Effector CD4-positive, alpha-beta T cell (primary cell): ENCODE measurements around the gene RPL3.

ENCODE experiments used
- DNase-seq: peaks from one replicate; pipeline ENCODE4 v3.0.0-alpha.2; 2020

The RPL3 gene

DNA sequence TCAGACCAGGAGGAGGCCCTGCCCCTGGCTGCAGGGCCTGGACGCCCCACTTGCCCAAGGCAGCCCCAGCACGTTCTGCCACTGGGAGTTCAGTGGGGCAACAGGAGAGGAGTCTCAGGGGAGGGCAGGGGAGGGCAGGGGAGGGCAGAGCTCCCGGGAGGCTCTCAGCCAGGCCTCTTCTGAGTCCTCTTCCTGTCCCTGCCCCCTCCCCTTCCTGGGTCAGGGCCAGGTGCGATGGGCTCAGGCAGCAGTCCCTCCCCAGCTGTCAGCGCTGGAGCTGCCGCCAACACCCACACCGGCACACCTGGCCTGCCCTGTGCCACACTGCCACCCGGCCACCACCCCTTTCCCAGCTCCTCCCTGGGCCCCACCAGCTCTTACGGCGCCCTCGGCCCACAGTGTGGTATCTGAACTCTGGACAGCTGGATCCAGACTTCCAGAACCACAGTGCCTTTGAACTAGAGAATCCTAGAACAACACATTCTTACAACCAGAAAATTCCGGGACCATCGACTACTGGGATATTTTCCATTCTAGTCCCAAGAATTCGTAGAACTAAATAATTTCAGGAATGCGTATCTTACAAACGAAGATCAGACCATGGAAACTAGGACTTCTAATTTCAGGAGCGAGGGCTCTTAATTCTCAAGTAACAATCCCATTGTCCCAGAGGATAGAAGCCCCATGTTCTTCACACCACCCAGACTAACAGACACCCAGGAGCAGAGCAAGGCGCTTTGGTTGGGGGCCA is 21.8 kb downstream of the RPL3 start:
- no peak for DNase-seq

DNA sequence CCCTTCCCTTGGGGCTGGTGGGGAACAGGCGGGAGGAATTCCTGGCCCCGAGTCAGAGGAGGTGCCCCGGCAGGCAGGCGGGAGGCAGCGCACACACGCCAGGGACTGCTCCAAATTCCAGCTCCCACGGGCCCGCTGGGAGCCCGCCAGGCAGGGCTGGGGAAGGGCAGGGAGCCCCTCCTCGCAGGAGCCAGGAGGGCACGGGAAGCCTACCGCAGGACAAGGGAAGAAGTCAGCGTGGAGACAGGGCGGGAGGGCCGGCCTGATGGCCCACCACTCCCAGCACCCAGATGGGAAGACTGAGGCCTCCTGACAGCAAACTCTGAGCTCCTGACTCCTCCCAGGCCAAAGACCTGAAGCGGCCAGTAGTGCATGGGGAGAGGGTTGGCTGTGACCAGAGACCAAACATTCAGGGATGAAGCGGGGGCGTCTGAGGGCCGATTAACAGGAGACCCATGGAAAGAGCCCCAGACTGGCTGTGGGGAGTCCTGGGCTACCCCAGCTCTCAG is 22.4 kb downstream of the RPL3 start:
- no peak for DNase-seq

- DNase-seq: no peak
Observed at GRCh38 chr22:39296535-39296934, 22.9 kb downstream of the RPL3 start.

GRCh38 chr22:39294571-39295468 is 24.6 kb downstream of the RPL3 start:
- no peak for DNase-seq

GRCh38 chr22:39293766-39294368 is 25.6 kb downstream of the RPL3 start:
- no peak for DNase-seq

DNA sequence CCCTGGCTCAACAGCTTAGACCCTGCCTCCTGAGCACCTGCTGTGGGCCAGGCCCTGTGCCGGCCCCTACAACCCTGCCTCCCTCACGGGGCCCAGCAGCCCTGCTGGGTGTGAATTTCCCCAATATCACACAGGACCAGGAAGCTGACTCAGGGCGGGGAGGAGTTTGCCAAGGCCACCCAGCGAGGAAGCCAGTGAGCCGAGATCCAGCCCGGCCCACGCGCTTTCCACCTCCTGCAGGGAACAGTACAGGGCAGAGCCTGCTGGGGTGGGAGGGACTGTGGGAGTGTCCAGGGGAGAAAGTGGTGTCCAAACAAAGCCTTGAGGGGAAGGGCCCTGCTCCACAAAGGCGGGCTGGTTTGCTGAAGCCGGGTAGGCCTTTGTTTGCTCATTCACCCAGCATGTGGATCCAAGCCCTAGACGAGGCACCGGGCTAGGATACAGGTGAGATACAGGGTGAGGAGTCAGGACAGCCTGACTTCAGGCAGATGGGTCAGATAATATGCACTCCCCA is 26.8 kb downstream of the RPL3 start:
- no peak for DNase-seq

- DNase-seq: no peak
Observed at GRCh38 chr22:39292031-39292462, 27.4 kb downstream of the RPL3 start.

DNA sequence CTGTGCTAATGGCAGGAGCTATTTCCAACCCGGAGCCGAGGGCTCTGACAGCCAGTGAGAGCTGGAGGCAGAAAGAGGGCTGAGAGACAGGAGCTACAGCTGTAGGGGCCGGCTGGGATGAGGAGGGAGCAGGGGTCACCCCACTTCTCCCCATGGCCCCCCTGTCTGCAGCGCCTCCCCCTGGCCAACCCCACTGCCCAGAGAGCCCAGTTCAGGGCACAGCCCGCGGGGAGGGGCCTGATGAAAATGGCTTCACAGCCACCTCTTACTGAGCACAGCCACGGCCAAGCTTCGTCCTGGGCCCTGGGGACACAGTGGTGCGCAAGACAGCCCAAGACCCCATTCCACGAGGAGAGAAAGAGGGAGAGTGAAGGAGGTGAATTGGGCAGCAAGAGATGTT is 27.9 kb downstream of the RPL3 start:
- no peak for DNase-seq

GRCh38 chr22:39290724-39291161 is 28.7 kb downstream of the RPL3 start:
- DNase-seq: no peak

- no peak for DNase-seq
Observed at GRCh38 chr22:39289975-39290720, 29.3 kb downstream of the RPL3 start.

- no peak for DNase-seq
Observed at GRCh38 chr22:39289533-39289932, 29.9 kb downstream of the RPL3 start.

DNA sequence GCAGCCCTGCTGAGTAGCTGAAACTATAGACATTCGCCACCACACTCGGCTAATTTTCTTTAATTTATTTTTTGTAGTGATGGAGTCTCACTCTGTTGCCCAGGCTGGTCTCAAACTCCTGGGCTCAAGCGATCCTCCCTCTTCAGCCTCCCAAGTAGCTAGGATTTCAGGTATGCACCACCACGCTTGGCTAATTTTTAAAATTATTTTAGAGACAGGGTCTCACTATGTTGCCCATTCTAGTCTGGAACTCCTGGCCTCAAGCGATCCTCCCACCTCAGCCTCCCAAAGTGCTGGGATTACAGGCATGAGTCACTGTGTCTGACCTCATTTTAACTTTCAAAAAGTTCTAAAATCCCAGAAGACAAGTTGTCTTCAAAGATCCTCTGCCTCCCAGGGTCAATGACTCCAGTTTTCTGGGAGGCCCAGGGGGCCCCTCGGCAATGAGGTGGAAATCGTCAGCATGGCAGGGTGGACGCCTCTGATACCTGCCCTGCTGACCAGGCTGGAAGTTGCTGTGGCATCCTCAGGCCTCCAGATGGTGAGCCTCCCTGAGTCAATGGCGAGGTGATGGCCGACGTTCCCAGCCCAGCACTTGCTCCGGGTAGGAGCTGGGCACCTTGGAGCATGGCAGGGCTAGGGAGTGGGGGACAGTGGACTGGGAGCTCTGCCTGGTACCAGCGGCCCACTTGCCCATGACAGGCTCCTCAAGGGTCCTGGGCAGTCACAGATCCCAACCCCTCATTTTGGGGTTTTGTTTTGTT is 31.1 kb downstream of the RPL3 start:
- DNase-seq: no peak

GRCh38 chr22:39287076-39287725 is 32.2 kb downstream of the RPL3 start:
- DNase-seq: no peak

- DNase-seq: no peak
Observed at GRCh38 chr22:39284983-39285382, 34.4 kb downstream of the RPL3 start.

DNA sequence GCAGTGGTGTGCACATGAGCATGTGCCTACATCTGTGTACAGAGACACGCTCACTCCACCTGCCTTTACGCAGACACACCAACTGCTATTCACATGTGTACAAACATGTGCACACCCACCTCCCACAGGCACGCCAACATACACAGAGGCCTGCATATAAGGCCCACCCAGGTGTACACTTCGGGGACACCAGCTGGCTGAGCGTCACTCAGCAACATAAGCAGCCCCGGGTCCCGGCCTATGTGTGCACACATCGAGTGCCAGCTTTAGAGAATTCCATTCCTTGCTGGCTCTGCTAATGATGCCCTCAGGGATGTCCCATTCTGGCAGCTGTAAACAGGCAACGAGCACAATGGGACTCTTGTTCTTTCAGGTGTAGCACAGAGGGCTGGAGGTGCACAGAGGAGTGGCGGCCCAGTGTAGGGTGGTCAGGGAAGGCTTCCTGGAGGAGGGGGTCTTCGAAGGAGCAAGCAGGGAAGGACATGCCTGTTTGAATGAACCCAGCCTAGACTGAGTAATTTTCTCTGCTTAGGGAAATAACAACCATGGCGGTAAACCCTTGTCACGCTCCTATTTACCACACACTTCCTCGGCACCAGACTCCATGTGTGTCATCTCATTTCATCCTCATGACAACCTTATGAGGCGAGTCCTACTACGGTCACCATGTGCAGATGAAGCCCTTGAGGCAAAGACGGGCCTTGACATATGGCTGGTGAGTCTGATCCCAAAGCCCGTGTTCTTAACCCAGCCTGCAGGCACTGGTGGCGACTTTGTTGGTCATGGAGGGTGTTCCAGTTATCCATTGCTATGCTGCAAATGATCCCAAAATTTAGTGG is 35.1 kb downstream of the RPL3 start:
- DNase-seq: no peak

GRCh38 chr22:39283322-39284141 is 35.9 kb downstream of the RPL3 start:
- no peak for DNase-seq

DNA sequence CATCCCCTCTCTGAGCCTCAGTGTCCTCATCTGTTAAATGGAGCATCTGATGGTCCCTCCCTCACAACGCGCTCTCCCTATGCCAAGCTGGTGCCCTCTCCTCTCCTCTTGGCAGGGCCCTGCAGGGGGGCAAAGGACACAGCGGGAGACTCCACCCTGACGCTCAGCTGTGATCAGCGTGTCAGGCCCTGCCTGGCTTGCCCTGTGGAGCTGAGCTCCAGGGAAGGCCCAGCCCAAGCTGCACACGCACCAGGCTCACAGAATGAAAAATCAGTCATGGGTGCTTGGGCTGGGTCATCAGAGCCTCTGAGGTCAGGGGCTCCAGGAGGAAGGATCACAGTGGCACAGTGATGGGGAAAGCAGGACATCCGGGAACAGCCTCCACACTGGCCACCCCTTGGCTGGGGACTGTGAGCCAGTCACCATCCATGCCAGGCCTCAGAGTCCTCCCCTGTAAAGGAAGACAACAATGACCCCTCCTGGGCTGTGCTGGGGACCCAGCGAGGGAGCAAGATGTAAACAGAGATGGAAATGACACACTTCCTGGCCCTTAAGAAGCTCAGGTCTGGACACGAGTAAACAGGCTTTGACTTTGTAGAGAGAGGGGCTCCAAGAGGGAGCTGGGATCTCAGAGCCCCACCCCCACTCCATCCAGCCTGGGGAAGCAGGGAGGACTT is 36.6 kb downstream of the RPL3 start:
- DNase-seq: no peak

DNA sequence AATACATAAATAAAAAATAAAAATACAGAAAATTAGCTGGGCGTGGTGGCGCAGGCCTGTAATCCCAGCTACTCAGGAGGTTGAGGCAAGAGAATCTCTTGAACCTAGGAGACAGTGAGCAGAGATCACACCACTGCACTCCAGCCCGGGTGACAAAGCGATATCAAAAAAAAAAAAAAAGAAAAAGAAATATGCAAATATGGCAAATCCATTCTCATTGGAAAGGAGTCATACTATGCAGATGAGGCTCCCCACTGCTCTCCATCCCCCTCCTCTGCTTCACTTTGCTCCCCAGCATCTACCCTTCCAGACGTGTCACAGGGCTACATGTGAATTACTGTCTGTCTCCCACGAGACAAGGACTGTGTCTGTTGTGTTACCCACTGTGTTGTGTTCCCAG is 38.3 kb downstream of the RPL3 start:
- no peak for DNase-seq

DNA sequence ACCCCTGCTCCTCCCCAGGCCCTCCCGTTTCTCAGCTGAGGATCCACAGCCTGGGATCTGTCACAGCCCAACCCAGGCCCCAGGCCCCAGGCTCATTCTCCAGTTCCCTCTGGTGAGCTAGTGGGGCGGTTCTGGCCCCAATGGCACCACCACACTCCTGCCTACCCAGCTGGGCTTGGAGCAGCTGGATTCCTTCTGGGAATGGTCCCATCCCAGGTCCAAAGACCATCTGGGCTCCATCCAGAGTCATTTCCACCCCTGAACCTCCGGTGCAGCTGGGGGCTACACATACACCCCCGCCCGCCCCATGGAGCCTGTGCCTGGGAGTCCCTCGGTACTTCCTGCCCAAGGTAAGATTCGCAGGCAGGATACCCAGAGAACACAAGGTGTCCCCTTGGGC is 39.2 kb downstream of the RPL3 start:
- DNase-seq: no peak
